Gastrocnemius medialis (tissue), 4 donors: ENCODE measurements around the gene YARS2.

Source experiments
- CTCF ChIP-seq, 5 experiments: fragments of 450-650 bp in 3 of 5; fragments of 200-600 bp in 2 of 5; sonication (generic) in 2 of 5; IDR thresholded peaks in 4 of 5; conservative IDR thresholded peaks in 1 of 5; 1 replicate in 4 of 5; 2 replicates in 1 of 5; pipeline ENCODE4 v1.5.1; 2016 to 2019; ENCODE audit warnings: antibody characterized with exemption in 5 of 5, mild to moderate bottlenecking in 3 of 5, moderate library complexity in 3 of 5
- POLR2A ChIP-seq, 2 donors: fragments of 450-650 bp; IDR thresholded peaks; one replicate each; pipeline ENCODE4 v1.6.1; 2017; ENCODE audit warnings: antibody characterized with exemption in 2 of 2, mild to moderate bottlenecking in 2 of 2, moderate library complexity in 2 of 2

DNA sequence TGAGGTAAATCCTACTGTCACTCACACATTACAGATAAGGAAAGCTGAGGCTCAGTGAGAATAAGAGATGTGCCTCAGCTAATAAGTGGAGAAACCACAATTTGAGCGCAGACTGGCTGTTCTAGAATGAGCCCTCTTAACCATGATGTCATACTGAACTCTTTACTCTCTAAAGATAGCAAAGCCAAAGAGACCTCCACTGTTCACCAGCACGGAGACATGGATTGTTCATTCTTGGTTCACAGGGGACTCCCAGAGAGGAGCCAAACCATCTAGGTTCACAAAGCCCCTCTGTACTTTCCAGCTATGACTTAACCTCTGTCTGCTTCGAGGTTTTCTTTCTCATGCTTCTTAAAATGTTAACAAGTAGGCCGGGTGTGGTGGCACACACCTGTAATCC, 32.7 kb upstream of the YARS2 start:
- TF ChIP-seq CTCF (IDR thresholded peaks at IDR 0.05 in 4 of 5, conservative IDR thresholded peaks at IDR 0.05 in 1 of 5), result no peak
- no peak for TF ChIP-seq POLR2A (IDR thresholded peaks at IDR 0.05)
